Keratinocyte (primary cell): ENCODE measurements around the gene CMIP. TPM values are rescaled to one million over a fixed set of nuclear protein-coding genes. Genes with fewer than 3 reads are reported as not detected.

Experiments
- DNase-seq: peaks from one replicate; pipeline ENCODE4 v3.0.0-alpha.2; 2011; ENCODE audit warnings: low read depth, missing footprints, low spot score
- FAIRE-seq: peaks from 2 replicates; lab custom pipeline; 2011; peaks lifted over from hg19 to GRCh38; lab: Jason Lieb, UNC
- H2AFZ ChIP-seq: 2 replicates; pipeline ENCODE4 v1.6.0; 2012; ENCODE audit warnings: low read length, control low read depth, inconsistent platforms; ENCODE audit not compliant: control insufficient read depth
- H3K27ac ChIP-seq: 2 replicates; pipeline ENCODE4 v1.5.1; 2011; ENCODE audit warnings: low read length; ENCODE audit not compliant: control insufficient read depth, insufficient read depth
- H3K27me3 ChIP-seq: 3 replicates; pipeline ENCODE4 v1.6.0; 2011; ENCODE audit warnings: low read length; ENCODE audit not compliant: control insufficient read depth, insufficient read depth; ENCODE audit errors: extremely low read depth
- H3K36me3 ChIP-seq, 2 experiments: 2 replicates in 1 of 2; 3 replicates in 1 of 2; pipeline ENCODE4 v1.5.1; 2011; ENCODE audit warnings: low read length in 2 of 2, mild to moderate bottlenecking in 1 of 2; ENCODE audit not compliant: control insufficient read depth in 2 of 2, insufficient read depth in 2 of 2; ENCODE audit errors: extremely low read depth in 1 of 2
- H3K4me1 ChIP-seq: 3 replicates; pipeline ENCODE4 v1.5.1; 2011; ENCODE audit warnings: low read length; ENCODE audit not compliant: control insufficient read depth, insufficient read depth; ENCODE audit errors: extremely low read depth
- H3K4me2 ChIP-seq: 3 replicates; pipeline ENCODE4 v1.6.0; 2011; ENCODE audit warnings: low read depth, low read length; ENCODE audit not compliant: control insufficient read depth, insufficient read depth; ENCODE audit errors: extremely low read depth
- H3K4me3 ChIP-seq, 3 experiments: fragments of 200-600 bp in 1 of 3; sonication (generic) in 1 of 3; 2 replicates in 2 of 3; 3 replicates in 1 of 3; pipeline ENCODE4 v1.5.1; 2011 to 2016; ENCODE audit warnings: low read length in 3 of 3, mild to moderate bottlenecking in 3 of 3, control low read depth in 2 of 3, inconsistent platforms in 1 of 3, low read depth in 1 of 3, mixed read lengths in 1 of 3, mixed run types in 1 of 3, moderate library complexity in 1 of 3; ENCODE audit not compliant: control insufficient read depth in 2 of 3, insufficient read depth in 2 of 3; ENCODE audit errors: extremely low read depth in 1 of 3
- H3K79me2 ChIP-seq: 2 replicates; pipeline ENCODE4 v1.6.0; 2012; ENCODE audit warnings: low read length; ENCODE audit not compliant: control insufficient read depth, insufficient read depth
- H3K9ac ChIP-seq: 3 replicates; pipeline ENCODE4 v1.6.0; 2011; ENCODE audit warnings: low read length; ENCODE audit not compliant: control insufficient read depth, insufficient read depth; ENCODE audit errors: extremely low read depth
- H3K9me1 ChIP-seq: 3 replicates; pipeline ENCODE4 v1.6.0; 2011; ENCODE audit warnings: low read length; ENCODE audit not compliant: control insufficient read depth, insufficient read depth; ENCODE audit errors: extremely low read depth
- H3K9me3 ChIP-seq: 2 replicates; pipeline ENCODE4 v1.5.1; 2012; ENCODE audit warnings: low read depth, low read length; ENCODE audit not compliant: control insufficient read depth
- H4K20me1 ChIP-seq: 3 replicates; pipeline ENCODE4 v1.6.0; 2011; ENCODE audit warnings: low read length; ENCODE audit not compliant: control insufficient read depth, insufficient read depth; ENCODE audit errors: extremely low read depth
- CTCF ChIP-seq, 3 experiments: IDR thresholded peaks in 1 of 3; conservative IDR thresholded peaks in 1 of 3; optimal IDR thresholded peaks in 1 of 3; 2 replicates in 2 of 3; 3 replicates in 1 of 3; pipeline versions ENCODE3 to v1.5.1; 2011; ENCODE audit warnings: low read length in 3 of 3, mild to moderate bottlenecking in 3 of 3, moderate library complexity in 2 of 3, control low read depth in 1 of 3, inconsistent platforms in 1 of 3; ENCODE audit not compliant: insufficient read depth in 2 of 3; ENCODE audit errors: extremely low read depth in 1 of 3
- EZH2 ChIP-seq: IDR thresholded peaks from one replicate; pipeline ENCODE4 v1.6.1; 2012; ENCODE audit warnings: inconsistent platforms, mild to moderate bottlenecking, low read length, moderate library complexity
- dilution Hi-C: fragments of 300-500 bp; cut with MboI; formaldehyde crosslinking; loops from one replicate; pipeline ENCODE4 v1.7.0; 2020; ENCODE audit warnings: low sequenced_read_pairs; ENCODE audit not compliant: extremely low pct_ligation_motif_present
- polyA plus RNA-seq, 5 experiments: library from polyadenylated mRNA; depleted of rRNA in 3 of 5; stranded (reverse) in 3 of 5; stranded (forward) in 1 of 5; unstranded in 1 of 5; fragments of >200 nt; gene quantifications; 1 replicate in 1 of 5; 2 replicates in 3 of 5; 3 replicates in 1 of 5; pipeline versions ENCODE4 v1.2.1 to v1.2.3, GENCODE V29; 2011 to 2012; ENCODE audit warnings: missing spikeins in 2 of 5, low read depth in 1 of 5, low replicate concordance in 1 of 5

CMIP gene
- polyA plus RNA-seq, 1 donor (not counting 4 experiments of a cell fraction or from before 2014, with no cell fraction given) = 5.0 TPM

GRCh38 chr16:81514568-81515258 is 70.1 kb downstream of the CMIP start:
- Histone ChIP-seq H3K36me3 (peaks cover 10 to 20% of the 10 kb centered on the region in 2 experiments), H3K79me2 (peaks cover 88% of the 10 kb centered on the region), H3K4me3 (no peak overlapping the region), H3K4me2 (peak overlapping the region; percentile 20), H2AFZ (no peak overlapping the region), H3K9ac (peak overlapping the region; percentile 13), H3K4me1 (peaks cover 38% of the 10 kb centered on the region), H3K27ac (peak overlapping the region; percentile 32), H3K9me3 (no peaks in the 10 kb centered on the region), H3K27me3 (no peaks in the 10 kb centered on the region), H3K9me1 (peaks cover 10% of the 10 kb centered on the region), H4K20me1 (no peaks in the 10 kb centered on the region)
- no peak for FAIRE-seq
- DNase-seq = no peak
- TF ChIP-seq EZH2 (no peak), CTCF (optimal IDR thresholded peaks at IDR 0.05 in 1 of 3, IDR thresholded peaks at IDR 0.05 in 1 of 3, conservative IDR thresholded peaks at IDR 0.05 in 1 of 3; ENCODE audit: extremely low read depth in 1 of 3, insufficient read depth in 2 of 3, low read length in 3 of 3) (no peak)
- dilution Hi-C loops = no loop called here

GRCh38 chr16:81515281-81515680 is 70.7 kb downstream of the CMIP start:
- Histone ChIP-seq H3K4me1 (peaks cover 38% of the 10 kb centered on the region), H3K9ac (no peak overlapping the region), H3K27me3 (no peaks in the 10 kb centered on the region), H3K36me3 (peaks cover 9 to 24% of the 10 kb centered on the region in 2 experiments), H3K79me2 (peaks cover 88% of the 10 kb centered on the region), H3K27ac (peak overlapping the region; percentile 59), H3K4me2 (peak overlapping the region; percentile 20), H3K9me3 (no peaks in the 10 kb centered on the region), H3K9me1 (peaks cover 10% of the 10 kb centered on the region), H2AFZ (no peak overlapping the region), H3K4me3 (no peak overlapping the region), H4K20me1 (no peaks in the 10 kb centered on the region)
- DNase-seq (no peak), FAIRE-seq (no peak)
- dilution Hi-C loops = no loop called here
- no peak for TF ChIP-seq CTCF (optimal IDR thresholded peaks at IDR 0.05 in 1 of 3, IDR thresholded peaks at IDR 0.05 in 1 of 3, conservative IDR thresholded peaks at IDR 0.05 in 1 of 3; ENCODE audit: extremely low read depth in 1 of 3, insufficient read depth in 2 of 3, low read length in 3 of 3)
